ENCODE results near the gene ZSWIM5.
"Not testable (repeated sequence)": the region's sequence is repeated elsewhere in the genome, so short reads cannot be mapped to it uniquely, and the experiment has no call there.

GRCh38 chr1:45223710-45224109, 17.3 kb upstream of the ZSWIM5 start:
- not testable (repeated sequence) for TF ChIP-seq POLR2A, CTCF (IDR thresholded peaks at IDR 0.05)
